B cell (primary cell): ENCODE results near the gene LZTS2. TPM values are rescaled to one million over a fixed set of nuclear protein-coding genes. Genes with fewer than 3 reads are reported as not detected.

Experiments
- ATAC-seq: fragments of 200-7000 bp; cut with Tn5 transposase; one replicate; pipeline ENCODE4 v1.10.0; 2021; ENCODE audit warnings: low read depth, mild to moderate bottlenecking, moderate number of reproducible peaks, moderate library complexity
- CTCF ChIA-PET: fragments of 350-600 bp; sonication (Branson Sonifier 250); formaldehyde crosslinking; loops from one replicate; lab custom pipeline; 2021; ENCODE audit warnings: antibody characterized with exemption, inconsistent platforms; lab: Charles Lee
- POLR2A ChIA-PET: fragments of 350-600 bp; sonication (Branson Sonifier 250); formaldehyde crosslinking; loops from one replicate; lab custom pipeline; 2021; ENCODE audit warnings: antibody characterized with exemption; lab: Charles Lee
- DNase-seq: peaks from one replicate; pipeline ENCODE4 v3.0.0; 2013
- H2AFZ ChIP-seq: 2 replicates; pipeline ENCODE4 v1.6.1; 2012; ENCODE audit warnings: mild to moderate bottlenecking, low read depth, low read length; ENCODE audit not compliant: insufficient read depth, poor library complexity, severe bottlenecking
- H3K27ac ChIP-seq, 2 donors: 1 replicate in 1 of 2; 2 replicates in 1 of 2; pipeline ENCODE4 v1.5.1; 2012 to 2013; ENCODE audit warnings: low read length in 2 of 2, mild to moderate bottlenecking in 2 of 2, moderate library complexity in 1 of 2
- H3K27me3 ChIP-seq, 4 experiments: fragments of 200-600 bp in 1 of 4; sonication (generic) in 1 of 4; replicated peaks in 1 of 4; 1 replicate in 2 of 4; 2 replicates in 2 of 4; pipeline versions ENCODE4 v1.6.1 to v1.7.0; 2013 to 2016; ENCODE audit warnings: low read length in 3 of 4, mild to moderate bottlenecking in 2 of 4, mixed read lengths in 1 of 4, moderate library complexity in 1 of 4; ENCODE audit not compliant: insufficient read depth in 4 of 4, control insufficient read depth in 3 of 4; ENCODE audit errors: control extremely low read depth in 1 of 4
- H3K36me3 ChIP-seq, 2 experiments: replicated peaks in 1 of 2; 1 replicate in 1 of 2; 2 replicates in 1 of 2; pipeline versions ENCODE4 v1.6.1 to v1.7.1; 2013; ENCODE audit warnings: low read length in 1 of 2; ENCODE audit not compliant: insufficient read depth in 2 of 2, control insufficient read depth in 1 of 2; ENCODE audit errors: control extremely low read depth in 1 of 2, extremely low read depth in 1 of 2
- H3K4me1 ChIP-seq, 2 donors: fragments of 200-600 bp in 1 of 2; sonication (generic) in 1 of 2; 1 replicate in 1 of 2; 2 replicates in 1 of 2; pipeline versions ENCODE4 v1.5.1 to v1.6.1; 2013 to 2017; ENCODE audit warnings: low read length in 2 of 2; ENCODE audit not compliant: control insufficient read depth in 2 of 2, insufficient read depth in 2 of 2
- H3K4me2 ChIP-seq: replicated peaks from 2 replicates; pipeline ENCODE3; 2012; ENCODE audit warnings: mild to moderate bottlenecking, low read depth, low read length; ENCODE audit not compliant: poor library complexity, severe bottlenecking
- H3K4me3 ChIP-seq, 5 experiments: fragments of 200-600 bp in 1 of 5; sonication (generic) in 1 of 5; 1 replicate in 3 of 5; 2 replicates in 2 of 5; pipeline versions ENCODE4 v1.5.1 to v1.7.0; 2011 to 2016; ENCODE audit warnings: low read length in 4 of 5, mild to moderate bottlenecking in 4 of 5, low read depth in 2 of 5, control low read depth in 1 of 5, moderate library complexity in 1 of 5; ENCODE audit not compliant: insufficient read depth in 1 of 5; ENCODE audit errors: control extremely low read depth in 1 of 5, extremely low read depth in 1 of 5
- H3K79me2 ChIP-seq: fragments of 200-600 bp; sonication (generic); one replicate; pipeline ENCODE4 v1.6.0; 2016; ENCODE audit warnings: low read length; ENCODE audit not compliant: control insufficient read depth, insufficient read depth
- H3K9ac ChIP-seq: fragments of 200-600 bp; sonication (generic); 2 replicates; pipeline ENCODE4 v1.6.1; 2017; ENCODE audit warnings: mild to moderate bottlenecking, low read length, moderate library complexity
- H3K9me3 ChIP-seq, 3 donors: one replicate each; pipeline versions ENCODE4 v1.6.1 to v1.7.1; 2013; ENCODE audit warnings: low read length in 2 of 3; ENCODE audit not compliant: control insufficient read depth in 2 of 3, insufficient read depth in 1 of 3; ENCODE audit errors: control extremely low read depth in 1 of 3
- H4K20me1 ChIP-seq: 2 replicates; pipeline ENCODE4 v1.6.0; 2012; ENCODE audit warnings: mild to moderate bottlenecking, low read length; ENCODE audit not compliant: insufficient read depth, control insufficient read depth, poor library complexity, severe bottlenecking
- H3K27ac Mint-ChIP-seq: one replicate; pipeline ENCODE4 v1.8.0; 2021; ENCODE audit warnings: mixed read lengths
- H3K27me3 Mint-ChIP-seq: one replicate; pipeline ENCODE4 v1.8.0; 2021; ENCODE audit warnings: mixed read lengths
- H3K4me1 Mint-ChIP-seq: one replicate; pipeline ENCODE4 v1.8.0; 2021; ENCODE audit warnings: mixed read lengths
- H3K4me3 Mint-ChIP-seq: one replicate; pipeline ENCODE4 v1.8.0; 2021; ENCODE audit warnings: mixed read lengths
- H3K9me3 Mint-ChIP-seq: one replicate; pipeline ENCODE4 v1.8.0; 2022; ENCODE audit warnings: mixed read lengths; ENCODE audit not compliant: insufficient read depth
- CTCF ChIP-seq: fragments of 200-600 bp; IDR thresholded peaks from one replicate; pipeline ENCODE4 v1.8.0; 2022; ENCODE audit warnings: antibody characterized with exemption, mild to moderate bottlenecking
- EZH2 ChIP-seq: IDR thresholded peaks from 2 replicates; pipeline ENCODE4 v1.6.1; 2012; ENCODE audit warnings: borderline replicate concordance, low read depth, mild to moderate bottlenecking, moderate library complexity, low read length; ENCODE audit not compliant: insufficient read depth, poor library complexity, severe bottlenecking
- WGBS: methylation state at CpG from one replicate; pipeline ENCODE4 v1.1.5; 2013; ENCODE audit warnings: missing lambda C conversion rate; ENCODE audit not compliant: insufficient coverage; 5-methylcytosine and 5-hydroxymethylcytosine counted together
- intact Hi-C: fragments of 100-400 bp; cut with micrococcal nuclease; formaldehyde crosslinking; loops from one replicate; pipeline ENCODE4 v1.10.0; 2022
- polyA plus RNA-seq: library from polyadenylated mRNA; depleted of rRNA; stranded (reverse); fragments of >200 nt; gene quantifications from 2 replicates; pipeline ENCODE4 v1.2.3, GENCODE V29; 2012
- total RNA-seq, 2 donors: library from RNA; stranded (reverse); fragments of 120-200 nt in 1 of 2; gene quantifications; 1 replicate in 1 of 2; 2 replicates in 1 of 2; pipeline versions ENCODE4 v1.2.3 to v1.2.4, GENCODE V29; 2013 to 2022

Gene LZTS2
- total and polyA plus RNA-seq, 2 donors (not counting 1 experiment from before 2014, with no cell fraction given): 23.2 to 36.9 TPM

DNA sequence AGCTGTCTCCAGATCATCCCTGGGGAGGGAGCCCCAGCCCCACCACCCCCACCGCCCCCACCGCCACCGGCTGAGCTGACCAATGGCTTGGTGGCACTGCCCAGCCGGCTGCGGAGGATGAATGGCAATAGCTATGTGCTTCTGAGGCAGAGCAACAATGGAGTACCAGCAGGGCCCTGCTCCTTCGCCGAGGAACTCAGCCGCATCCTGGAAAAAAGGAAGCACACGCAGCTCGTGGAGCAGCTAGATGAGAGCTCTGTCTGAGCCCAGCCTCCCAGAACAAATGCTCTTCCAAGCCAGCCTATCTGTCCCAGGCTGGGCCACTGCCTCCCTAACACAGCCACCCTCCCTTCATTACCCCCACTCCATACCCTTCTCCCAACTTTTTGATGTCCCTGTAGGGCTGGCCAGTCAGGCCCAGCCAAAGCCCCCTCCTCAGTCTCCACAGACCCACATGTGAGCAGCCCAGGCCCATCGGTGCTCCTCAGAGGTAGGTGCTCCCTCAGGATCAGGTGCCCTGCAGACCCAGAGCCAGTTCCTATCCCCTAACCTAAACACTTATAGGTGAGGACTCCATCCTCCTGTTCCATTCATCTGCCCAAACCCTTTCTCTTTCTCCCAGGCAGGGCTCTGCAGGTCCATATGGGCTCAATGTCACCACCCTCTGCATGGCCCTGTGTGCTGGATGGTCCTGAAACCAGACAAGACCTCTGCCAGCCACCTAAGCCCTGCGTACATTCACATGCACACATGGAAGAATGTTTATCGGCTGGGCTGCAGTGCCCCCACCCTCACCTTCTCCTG lies 15.5 kb upstream of the LZTS2 start:
- H3K36me3 ChIP-seq: peaks cover 0 to 27% of the 10 kb centered on the region in 2 experiments

More for the DNA sequence above, 15.5 kb upstream of the LZTS2 start:
- CTCF ChIA-PET: interaction anchor here (1.1 kb wide), 1 partner anchor 19 kb away, joined by 3 read pairs; no protein-coding TSS in a partner anchor
- ATAC-seq (no peak), DNase-seq (no peak)
- POLR2A ChIA-PET: no interaction called here
- Histone ChIP-seq H3K4me1 (peaks cover 18 to 24% of the 10 kb centered on the region in 2 donors), H3K9ac (no peak overlapping the region), H3K27me3 (no peaks in the 10 kb centered on the region), H3K4me3 (no peak overlapping the region), H3K27ac (no peak overlapping the region), H3K9me3 (no peaks in the 10 kb centered on the region), H2AFZ (no peak overlapping the region), H3K4me2 (no peak overlapping the region), H4K20me1 (peaks cover 12% of the 10 kb centered on the region), H3K79me2 (peaks cover 32% of the 10 kb centered on the region)
- no peaks in the 10 kb centered on the region for H3K27me3 Mint-ChIP-seq
- 95% methylated on average over 10 of the region's 13 CpGs for WGBS
- H3K9me3 Mint-ChIP-seq: no peaks in the 10 kb centered on the region
- no peak overlapping the region for H3K4me3 Mint-ChIP-seq
- TF ChIP-seq EZH2 (no peak), CTCF (no peak)
- intact Hi-C loops: no loop called here
- H3K4me1 Mint-ChIP-seq: peaks cover 31% of the 10 kb centered on the region
- no peak overlapping the region for H3K27ac Mint-ChIP-seq
